ENCODE results near the gene JCAD. TPM values are rescaled to one million over a fixed set of nuclear protein-coding genes. Genes with fewer than 3 reads are reported as not detected.

The JCAD gene
- total and polyA plus RNA-seq, 9 of the 15 experiments (the other 6 are each of a cell fraction or from before 2014, with no cell fraction given) = not detected

DNA sequence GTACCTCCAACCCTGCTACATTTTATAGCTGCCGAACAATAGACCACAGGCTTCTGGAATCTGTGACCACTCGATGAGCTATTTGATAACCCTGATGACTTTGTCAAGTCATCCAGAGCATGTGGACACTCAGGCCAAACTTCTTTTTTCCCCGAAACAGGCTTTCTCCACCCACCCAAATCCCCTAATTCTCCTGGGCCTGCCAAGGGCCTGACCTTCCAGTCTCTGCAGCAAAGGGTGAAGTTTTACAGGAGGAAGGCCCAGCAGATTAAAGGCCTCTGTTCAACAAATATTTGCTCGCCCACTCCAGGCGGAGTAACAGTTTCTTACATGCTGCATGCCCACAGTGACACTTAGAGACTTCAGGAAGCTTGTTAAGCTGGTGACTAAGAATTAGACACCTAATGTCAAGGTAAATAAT is 2.0 kb downstream of the JCAD start:
- no peaks in the 10 kb centered on the region for H3K9me1 ChIP-seq (ENCODE audit: control insufficient read depth, insufficient read depth, low read length)
- H4K20me1 ChIP-seq (replicated peaks; ENCODE audit: control insufficient read depth, insufficient read depth, low read length) = peaks cover 4% of the 10 kb centered on the region; the same call in 1 of the 2 replicates
- in situ Hi-C loops (cut with MboI) (no loop called here), intact Hi-C loops (cut with micrococcal nuclease) (no loop called here)
- H3K4me3 ChIP-seq = no peak overlapping the region
- no peak overlapping the region for H3K4me2 ChIP-seq (ENCODE audit: insufficient read depth, low read length)
- POLR2A ChIA-PET = interaction anchor here (1.0 kb wide), 1 partner anchor 31 kb away, joined by 3 read pairs; no protein-coding TSS in a partner anchor
- H3K36me3 ChIP-seq (ENCODE audit: control insufficient read depth, insufficient read depth, low read length) = no peaks in the 10 kb centered on the region
- H3K4me1 ChIP-seq (replicated peaks in 1 of 2; ENCODE audit: control insufficient read depth in 2 of 2, insufficient read depth in 2 of 2, low read length in 2 of 2) = peaks cover 0 to 10% of the 10 kb centered on the region in 2 experiments; a peak in 2 of 5 replicates
- TF ChIP-seq SIN3B (IDR thresholded peaks at IDR 0.05; ENCODE audit: low read depth) (no peak), ELF1 (tag; IDR thresholded peaks at IDR 0.05) (no peak)
- TF ChIP-seq, protein P1, sequence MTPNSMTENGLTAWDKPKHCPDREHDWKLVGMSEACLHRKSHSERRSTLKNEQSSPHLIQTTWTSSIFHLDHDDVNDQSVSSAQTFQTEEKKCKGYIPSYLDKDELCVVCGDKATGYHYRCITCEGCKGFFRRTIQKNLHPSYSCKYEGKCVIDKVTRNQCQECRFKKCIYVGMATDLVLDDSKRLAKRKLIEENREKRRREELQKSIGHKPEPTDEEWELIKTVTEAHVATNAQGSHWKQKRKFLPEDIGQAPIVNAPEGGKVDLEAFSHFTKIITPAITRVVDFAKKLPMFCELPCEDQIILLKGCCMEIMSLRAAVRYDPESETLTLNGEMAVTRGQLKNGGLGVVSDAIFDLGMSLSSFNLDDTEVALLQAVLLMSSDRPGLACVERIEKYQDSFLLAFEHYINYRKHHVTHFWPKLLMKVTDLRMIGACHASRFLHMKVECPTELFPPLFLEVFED (CRISPR knock-in tag; conservative IDR thresholded peaks at IDR 0.05) = no peak
- CTCF ChIA-PET (ENCODE audit: low intra/inter-chr PET ratio) = no interaction called here
- DNase-seq (ENCODE audit: extremely low read depth in 1 of 4, low spot score in 3 of 4) = no peak
- H3K27ac ChIP-seq (ENCODE audit: extremely low read depth, low read depth, low read length) = no peak overlapping the region
- H3K27me3 ChIP-seq (ENCODE audit: control insufficient read depth in 2 of 2, insufficient read depth in 2 of 2, low read length in 2 of 2) = peaks cover 10 to 27% of the 10 kb centered on the region in 2 experiments; a peak in 4 of 5 replicates
- no peaks in the 10 kb centered on the region for H3K79me2 ChIP-seq (ENCODE audit: control insufficient read depth, insufficient read depth, low read length)
- H3K9ac ChIP-seq (ENCODE audit: insufficient read depth in 1 of 2, low read depth in 2 of 2, low read length in 2 of 2) = no peak overlapping the region
- ATAC-seq = no peak
- FAIRE-seq = no peak
- WGBS (ENCODE audit: insufficient coverage, low coverage, missing lambda C conversion rate) = 6% methylated on average over 4 of the region's 5 CpGs
- no TSS peak for BruUV-seq (replicated peaks)
- H2AFZ ChIP-seq (ENCODE audit: low read depth, low read length) = no peak overlapping the region
- no peaks in the 10 kb centered on the region for H3K9me3 ChIP-seq (replicated peaks; ENCODE audit: control insufficient read depth, insufficient read depth, low read depth, low read length)

DNA sequence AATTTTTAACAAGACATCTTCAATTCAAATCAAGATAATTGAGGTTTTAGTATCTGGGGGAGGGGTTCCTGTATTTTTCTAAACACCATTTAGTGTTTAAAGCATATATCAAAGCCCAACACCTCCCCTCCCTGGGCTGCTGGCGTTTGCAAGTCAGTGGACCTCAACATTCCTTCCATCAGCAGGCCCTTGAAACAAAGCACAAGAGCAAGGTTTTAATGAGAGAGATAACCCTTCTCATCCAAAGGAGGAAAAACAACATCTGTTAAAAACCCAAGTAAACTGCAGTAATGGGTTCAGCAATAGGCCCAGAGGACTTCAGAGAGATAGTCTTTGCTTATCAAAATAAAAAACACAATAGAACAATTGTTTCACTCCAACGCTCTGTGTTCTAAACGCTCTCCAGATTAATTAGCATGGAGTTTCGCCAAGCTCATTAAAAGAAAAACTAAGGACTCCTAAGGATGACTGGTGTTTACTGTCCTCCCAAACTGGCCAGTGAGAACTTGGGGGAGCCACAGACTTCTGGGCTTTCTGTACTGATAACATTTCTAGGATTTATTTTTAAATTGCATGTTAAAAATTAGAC is 2.5 kb downstream of the JCAD start:
- DNase-seq (ENCODE audit: extremely low read depth in 1 of 4, low spot score in 3 of 4) = no peak
- no peaks in the 10 kb centered on the region for H3K9me1 ChIP-seq (ENCODE audit: control insufficient read depth, insufficient read depth, low read length)
- no peak for TF ChIP-seq NUFIP1 (IDR thresholded peaks at IDR 0.05; ENCODE audit: partially characterized antibody)
- WGBS (ENCODE audit: insufficient coverage, low coverage, missing lambda C conversion rate) = 2% methylated on average over 4 of the region's 4 CpGs
- H3K4me3 ChIP-seq = no peak overlapping the region
- intact Hi-C loops (cut with micrococcal nuclease) = no loop called here
- H3K36me3 ChIP-seq (ENCODE audit: control insufficient read depth, insufficient read depth, low read length) = no peaks in the 10 kb centered on the region
- no peak overlapping the region for H3K4me2 ChIP-seq (ENCODE audit: insufficient read depth, low read length)
- POLR2A ChIA-PET = interaction anchor here (1.0 kb wide), 1 partner anchor 32 kb away, joined by 3 read pairs; no protein-coding TSS in a partner anchor
- H3K79me2 ChIP-seq (ENCODE audit: control insufficient read depth, insufficient read depth, low read length) = no peaks in the 10 kb centered on the region
- no TSS peak for BruUV-seq (replicated peaks)
- in situ Hi-C loops (cut with MboI) = no loop called here
- H3K9me3 ChIP-seq (replicated peaks; ENCODE audit: control insufficient read depth, insufficient read depth, low read depth, low read length) = no peaks in the 10 kb centered on the region
- H2AFZ ChIP-seq (ENCODE audit: low read depth, low read length) = no peak overlapping the region
- no peak overlapping the region for H3K9ac ChIP-seq (ENCODE audit: insufficient read depth in 1 of 2, low read depth in 2 of 2, low read length in 2 of 2)
- H4K20me1 ChIP-seq (replicated peaks; ENCODE audit: control insufficient read depth, insufficient read depth, low read length) = peaks cover 4% of the 10 kb centered on the region; the same call in 1 of the 2 replicates
- no peak for FAIRE-seq
- H3K4me1 ChIP-seq (replicated peaks in 1 of 2; ENCODE audit: control insufficient read depth in 2 of 2, insufficient read depth in 2 of 2, low read length in 2 of 2) = peaks cover 0 to 10% of the 10 kb centered on the region in 2 experiments; a peak in 2 of 5 replicates
- peaks cover 8 to 31% of the 10 kb centered on the region in 2 experiments; a peak in 4 of 5 replicates for H3K27me3 ChIP-seq (ENCODE audit: control insufficient read depth in 2 of 2, insufficient read depth in 2 of 2, low read length in 2 of 2)
- ATAC-seq = no peak
- no peak overlapping the region for H3K27ac ChIP-seq (ENCODE audit: extremely low read depth, low read depth, low read length)
- CTCF ChIA-PET (ENCODE audit: low intra/inter-chr PET ratio) = no interaction called here

All from K562 (cell line).